Activated T-cell treated with anti-CD3 and anti-CD28 coated beads, Interleukin-2, amount 50 U/mL, for 24 hours (primary cell): ENCODE results near the gene PDS5B.

Source experiments
- DNase-seq: peaks from one replicate; pipeline ENCODE4 v3.0.0-alpha.2; 2020
- H3K27ac Mint-ChIP-seq: 2 replicates; pipeline ENCODE4 v1.8.0; 2020; ENCODE audit warnings: mild to moderate bottlenecking, mixed read lengths
- H3K27me3 Mint-ChIP-seq: 2 replicates; pipeline ENCODE4 v1.8.0; 2020; ENCODE audit warnings: mixed read lengths
- H3K36me3 Mint-ChIP-seq: 2 replicates; pipeline ENCODE4 v1.8.0; 2020; ENCODE audit warnings: low read depth, mixed read lengths
- H3K4me1 Mint-ChIP-seq: 2 replicates; pipeline ENCODE4 v1.8.0; 2020; ENCODE audit warnings: low read depth, mixed read lengths
- H3K4me3 Mint-ChIP-seq: 2 replicates; pipeline ENCODE4 v1.8.0; 2020; ENCODE audit warnings: mild to moderate bottlenecking, moderate library complexity, mixed read lengths
- H3K9me3 Mint-ChIP-seq: 2 replicates; pipeline ENCODE4 v1.8.0; 2020; ENCODE audit warnings: mixed read lengths

PDS5B gene

GRCh38 chr13:32737679-32738078 is 151.4 kb downstream of the PDS5B start:
- Mint-ChIP-seq H3K27me3 (no peaks in the 10 kb centered on the region), H3K4me3 (peak overlapping the region; percentile 70), H3K27ac (peak overlapping the region; percentile 90), H3K36me3 (peaks cover 64% of the 10 kb centered on the region), H3K4me1 (peaks cover 41% of the 10 kb centered on the region), H3K9me3 (no peaks in the 10 kb centered on the region)
- no peak for DNase-seq

GRCh38 chr13:32745509-32745908 is 159.3 kb downstream of the PDS5B start:
- no peak overlapping the region for H3K27ac Mint-ChIP-seq
- H3K4me3 Mint-ChIP-seq, result no peak overlapping the region
- no peaks in the 10 kb centered on the region for H3K27me3 Mint-ChIP-seq
- no peaks in the 10 kb centered on the region for H3K9me3 Mint-ChIP-seq
- no peaks in the 10 kb centered on the region for H3K4me1 Mint-ChIP-seq
- DNase-seq, result no peak
- peaks cover 74% of the 10 kb centered on the region for H3K36me3 Mint-ChIP-seq

- H3K27me3 Mint-ChIP-seq, result no peaks in the 10 kb centered on the region
- no peaks in the 10 kb centered on the region for H3K9me3 Mint-ChIP-seq
- peaks cover 73% of the 10 kb centered on the region for H3K36me3 Mint-ChIP-seq
- H3K4me3 Mint-ChIP-seq, result no peak overlapping the region
- no peak for DNase-seq
- H3K4me1 Mint-ChIP-seq, result no peaks in the 10 kb centered on the region
- H3K27ac Mint-ChIP-seq, result no peak overlapping the region
These were observed 160.2 kb downstream of the PDS5B start for GRCh38 chr13:32746474-32746873.

- H3K4me3 Mint-ChIP-seq, result no peak overlapping the region
- H3K27ac Mint-ChIP-seq, result no peak overlapping the region
- DNase-seq, result no peak
- peaks cover 74% of the 10 kb centered on the region for H3K36me3 Mint-ChIP-seq
- no peaks in the 10 kb centered on the region for H3K9me3 Mint-ChIP-seq
- H3K27me3 Mint-ChIP-seq, result no peaks in the 10 kb centered on the region
- no peaks in the 10 kb centered on the region for H3K4me1 Mint-ChIP-seq
These were observed 162.1 kb downstream of the PDS5B start for GRCh38 chr13:32748305-32748704.

GRCh38 chr13:32751340-32751739 is 165.1 kb downstream of the PDS5B start:
- H3K4me1 Mint-ChIP-seq, result peaks cover 6% of the 10 kb centered on the region
- no peak overlapping the region for H3K27ac Mint-ChIP-seq
- no peaks in the 10 kb centered on the region for H3K27me3 Mint-ChIP-seq
- H3K36me3 Mint-ChIP-seq, result peaks cover 83% of the 10 kb centered on the region
- no peak overlapping the region for H3K4me3 Mint-ChIP-seq
- DNase-seq, result no peak
- H3K9me3 Mint-ChIP-seq, result no peaks in the 10 kb centered on the region

DNA sequence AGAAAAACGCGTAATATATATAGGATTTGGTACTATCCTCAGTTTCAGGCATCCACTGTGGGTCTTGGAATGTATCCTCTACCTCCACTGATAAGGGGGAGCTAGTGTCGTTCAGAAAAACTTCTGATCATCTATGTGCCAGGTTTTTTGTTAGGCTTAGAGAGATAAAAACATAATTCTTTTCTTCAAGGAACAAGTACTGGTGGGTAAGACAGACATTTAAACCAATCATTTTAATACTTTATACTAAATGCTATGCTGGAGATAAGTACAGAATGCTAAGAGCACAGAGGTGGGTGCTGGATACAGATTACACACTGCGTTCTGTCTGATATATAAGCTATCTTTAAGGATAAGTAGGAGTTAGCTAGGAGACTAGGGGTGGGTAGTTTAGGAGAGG is 166.1 kb downstream of the PDS5B start:
- peaks cover 76% of the 10 kb centered on the region for H3K36me3 Mint-ChIP-seq
- H3K4me1 Mint-ChIP-seq, result peaks cover 6% of the 10 kb centered on the region
- DNase-seq, result no peak
- no peaks in the 10 kb centered on the region for H3K9me3 Mint-ChIP-seq
- H3K27me3 Mint-ChIP-seq, result no peaks in the 10 kb centered on the region
- H3K27ac Mint-ChIP-seq, result no peak overlapping the region
- H3K4me3 Mint-ChIP-seq, result no peak overlapping the region

- Mint-ChIP-seq H3K9me3 (no peaks in the 10 kb centered on the region), H3K36me3 (peaks cover 75% of the 10 kb centered on the region), H3K27ac (no peak overlapping the region), H3K27me3 (no peaks in the 10 kb centered on the region), H3K4me1 (peaks cover 6% of the 10 kb centered on the region), H3K4me3 (no peak overlapping the region)
- no peak for DNase-seq
These were observed 166.8 kb downstream of the PDS5B start for GRCh38 chr13:32752997-32753606.

- no peak for DNase-seq
- peaks cover 6% of the 10 kb centered on the region for H3K4me1 Mint-ChIP-seq
- no peak overlapping the region for H3K4me3 Mint-ChIP-seq
- H3K27me3 Mint-ChIP-seq, result no peaks in the 10 kb centered on the region
- H3K36me3 Mint-ChIP-seq, result peaks cover 75% of the 10 kb centered on the region
- H3K9me3 Mint-ChIP-seq, result no peaks in the 10 kb centered on the region
- H3K27ac Mint-ChIP-seq, result peak overlapping the region; percentile 4
These were observed 167.9 kb downstream of the PDS5B start for GRCh38 chr13:32754179-32754578.

DNA sequence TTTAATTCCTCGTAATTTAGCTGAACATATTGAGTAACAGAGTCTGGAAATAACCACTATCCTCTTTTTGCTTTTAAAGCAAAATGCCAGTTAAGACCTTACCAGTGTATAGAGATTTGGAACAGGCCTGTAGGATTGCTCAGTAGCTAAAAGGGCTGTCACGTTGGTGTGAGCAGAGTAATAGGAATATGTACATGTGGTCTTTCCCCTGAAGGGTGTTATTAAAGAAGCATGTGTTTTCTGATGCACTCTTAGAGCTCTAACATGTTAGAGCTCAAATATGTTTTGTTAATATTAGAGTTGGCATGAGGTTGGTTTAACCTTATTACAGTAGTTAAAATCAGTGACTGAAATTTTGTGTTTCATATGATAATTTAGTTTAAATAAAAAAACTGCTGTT is 172.9 kb downstream of the PDS5B start:
- Mint-ChIP-seq H3K27ac (no peak overlapping the region), H3K4me3 (no peak overlapping the region), H3K27me3 (no peaks in the 10 kb centered on the region), H3K9me3 (peaks cover 9% of the 10 kb centered on the region), H3K36me3 (peaks cover 83% of the 10 kb centered on the region), H3K4me1 (peaks cover 13% of the 10 kb centered on the region)
- DNase-seq, result no peak

DNA sequence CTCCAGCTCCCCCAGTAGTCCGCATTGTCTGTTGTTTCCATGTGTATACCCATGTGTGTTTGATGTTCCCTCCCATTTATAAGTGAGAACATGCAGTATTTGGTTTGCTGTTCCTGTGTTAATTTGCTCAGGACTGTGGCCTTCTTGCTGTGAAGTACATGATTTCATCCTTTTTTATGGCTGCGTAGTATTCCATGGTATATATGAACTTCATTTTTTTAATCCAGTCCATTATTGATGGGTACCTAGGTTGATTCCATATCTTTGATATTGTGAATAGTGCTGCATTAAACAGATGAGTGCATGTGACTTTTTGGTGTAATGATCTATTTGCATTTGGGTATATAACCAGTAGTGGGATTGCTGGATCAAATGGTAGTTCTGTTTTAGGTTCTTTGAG is 175.2 kb downstream of the PDS5B start:
- no peaks in the 10 kb centered on the region for H3K27me3 Mint-ChIP-seq
- peaks cover 7% of the 10 kb centered on the region for H3K4me1 Mint-ChIP-seq
- H3K4me3 Mint-ChIP-seq, result no peak overlapping the region
- H3K9me3 Mint-ChIP-seq, result peaks cover 9% of the 10 kb centered on the region
- H3K36me3 Mint-ChIP-seq, result peaks cover 82% of the 10 kb centered on the region
- no peak for DNase-seq
- H3K27ac Mint-ChIP-seq, result no peak overlapping the region

DNA sequence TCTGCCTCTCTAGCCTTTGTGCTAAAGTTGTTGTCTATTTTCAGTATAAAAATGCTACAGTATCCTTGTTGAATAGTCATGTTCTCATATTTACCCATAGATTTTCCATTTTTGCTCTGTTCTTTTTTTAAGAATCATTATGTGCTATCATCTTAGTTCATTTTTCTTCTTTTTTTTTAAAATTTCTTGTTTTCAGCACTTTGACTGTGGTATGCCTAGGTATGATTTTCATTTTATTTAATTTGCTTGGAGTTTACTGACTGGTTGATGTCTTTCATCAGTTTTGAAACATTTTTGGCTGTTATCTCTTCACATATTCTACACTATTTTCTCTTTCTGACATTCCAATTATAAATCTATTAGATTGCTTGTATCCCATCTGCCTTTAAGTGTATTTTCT is 192.9 kb downstream of the PDS5B start:
- no peak for DNase-seq

DNA sequence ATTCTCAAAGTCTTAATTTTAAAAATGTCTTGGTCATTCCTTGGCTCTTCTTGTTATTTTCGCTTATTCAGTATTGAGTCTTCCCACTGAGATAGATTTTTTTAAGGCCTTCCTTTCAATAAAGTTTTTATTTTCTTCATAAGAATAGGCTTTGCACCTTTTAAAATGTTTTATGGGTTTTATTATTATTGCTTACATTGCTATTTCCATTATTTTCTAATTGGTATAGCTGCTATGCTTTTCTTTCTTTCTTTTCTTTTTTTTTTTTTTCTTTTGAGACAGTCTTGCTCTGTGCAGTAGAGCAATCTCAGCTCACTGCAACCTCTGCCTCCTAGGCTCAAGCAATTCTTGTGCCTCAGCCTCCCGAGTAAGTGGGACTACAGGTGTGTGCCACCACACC is 195.7 kb downstream of the PDS5B start:
- Mint-ChIP-seq H3K9me3 (peaks cover 2% of the 10 kb centered on the region), H3K4me1 (peaks cover 18% of the 10 kb centered on the region), H3K27me3 (no peaks in the 10 kb centered on the region), H3K4me3 (no peak overlapping the region), H3K36me3 (peaks cover 30% of the 10 kb centered on the region), H3K27ac (no peak overlapping the region)
- no peak for DNase-seq

More for the DNA sequence above, 192.9 kb downstream of the PDS5B start:
- Mint-ChIP-seq H3K4me3 (no peak overlapping the region), H3K36me3 (peaks cover 54% of the 10 kb centered on the region), H3K9me3 (peaks cover 2% of the 10 kb centered on the region), H3K27me3 (no peaks in the 10 kb centered on the region), H3K27ac (no peak overlapping the region), H3K4me1 (peaks cover 14% of the 10 kb centered on the region)

GRCh38 chr13:32783067-32783466 is 196.8 kb downstream of the PDS5B start:
- H3K4me1 Mint-ChIP-seq, result peaks cover 18% of the 10 kb centered on the region
- H3K27me3 Mint-ChIP-seq, result no peaks in the 10 kb centered on the region
- H3K36me3 Mint-ChIP-seq, result peaks cover 29% of the 10 kb centered on the region
- no peak overlapping the region for H3K4me3 Mint-ChIP-seq
- peaks cover 2% of the 10 kb centered on the region for H3K9me3 Mint-ChIP-seq
- no peak for DNase-seq
- H3K27ac Mint-ChIP-seq, result peak overlapping the region; percentile 18

DNA sequence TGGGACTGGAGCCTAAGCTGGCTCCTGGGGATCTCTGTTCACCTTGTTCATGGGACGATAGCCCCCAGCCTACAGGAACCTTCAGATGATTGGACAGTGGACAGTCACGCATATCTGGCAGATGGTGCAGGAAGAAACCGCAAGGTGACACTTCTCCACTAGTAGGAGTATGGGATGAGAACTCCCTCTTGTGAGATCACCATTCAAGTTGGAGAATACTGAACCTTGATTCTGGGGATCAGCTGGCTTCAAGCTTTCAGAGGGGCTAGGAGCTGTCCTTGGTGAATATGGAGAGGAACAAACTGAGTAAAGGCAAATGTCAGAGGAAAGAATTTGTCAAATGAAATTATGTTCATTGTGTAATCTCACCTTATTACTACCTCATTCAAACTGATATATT is 204.5 kb downstream of the PDS5B start:
- DNase-seq, result no peak
- Mint-ChIP-seq H3K9me3 (peaks cover 5% of the 10 kb centered on the region), H3K4me1 (peaks cover 42% of the 10 kb centered on the region), H3K36me3 (peaks cover 17% of the 10 kb centered on the region), H3K4me3 (peak overlapping the region; percentile 10), H3K27me3 (no peaks in the 10 kb centered on the region), H3K27ac (peak overlapping the region; percentile 62)

DNA sequence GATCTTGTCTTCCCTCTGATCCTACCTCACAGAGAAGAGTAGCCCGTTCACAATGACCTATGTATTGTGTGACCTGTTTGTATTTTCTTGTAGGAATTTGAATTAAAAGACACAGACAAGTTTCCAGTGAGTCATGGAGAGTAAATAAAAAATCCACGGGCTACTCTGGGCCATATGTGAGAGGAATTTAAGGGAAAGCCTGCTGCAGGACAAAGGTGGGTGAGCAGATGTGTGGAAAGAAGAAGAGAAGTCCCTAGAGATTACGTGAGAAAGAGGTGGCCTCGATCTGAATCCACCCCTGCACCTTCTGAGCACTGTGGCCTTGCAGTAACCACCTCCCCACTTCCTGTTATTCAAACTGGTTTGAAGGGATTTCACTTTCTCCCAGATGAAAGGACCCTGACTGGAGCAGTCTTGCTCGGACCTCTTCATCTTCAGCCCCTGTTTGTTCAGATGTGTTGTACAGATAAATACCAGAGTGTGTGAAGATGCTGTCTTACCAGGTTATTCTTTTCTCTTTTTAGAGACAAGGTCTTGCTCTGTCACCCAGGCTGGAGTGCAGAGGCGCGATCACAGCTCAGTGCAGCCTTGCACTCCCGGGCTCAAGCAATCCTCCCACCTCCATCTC is 205.4 kb downstream of the PDS5B start:
- peak; percentile 34 for DNase-seq
- Mint-ChIP-seq H3K9me3 (peaks cover 5% of the 10 kb centered on the region), H3K27me3 (no peaks in the 10 kb centered on the region), H3K36me3 (peaks cover 17% of the 10 kb centered on the region), H3K4me3 (peak overlapping the region; percentile 7), H3K4me1 (peaks cover 42% of the 10 kb centered on the region), H3K27ac (peak overlapping the region; percentile 55)
